Measurements from ENCODE around the gene GNGT1. TPM values are rescaled to one million over a fixed set of nuclear protein-coding genes. Genes with fewer than 3 reads are reported as not detected.

GNGT1 gene
- total and polyA plus RNA-seq, 2 of the 8 experiments (the other 6 are each of a cell fraction or from before 2014, with no cell fraction given): 0.26 TPM; not detected in 1

DNA sequence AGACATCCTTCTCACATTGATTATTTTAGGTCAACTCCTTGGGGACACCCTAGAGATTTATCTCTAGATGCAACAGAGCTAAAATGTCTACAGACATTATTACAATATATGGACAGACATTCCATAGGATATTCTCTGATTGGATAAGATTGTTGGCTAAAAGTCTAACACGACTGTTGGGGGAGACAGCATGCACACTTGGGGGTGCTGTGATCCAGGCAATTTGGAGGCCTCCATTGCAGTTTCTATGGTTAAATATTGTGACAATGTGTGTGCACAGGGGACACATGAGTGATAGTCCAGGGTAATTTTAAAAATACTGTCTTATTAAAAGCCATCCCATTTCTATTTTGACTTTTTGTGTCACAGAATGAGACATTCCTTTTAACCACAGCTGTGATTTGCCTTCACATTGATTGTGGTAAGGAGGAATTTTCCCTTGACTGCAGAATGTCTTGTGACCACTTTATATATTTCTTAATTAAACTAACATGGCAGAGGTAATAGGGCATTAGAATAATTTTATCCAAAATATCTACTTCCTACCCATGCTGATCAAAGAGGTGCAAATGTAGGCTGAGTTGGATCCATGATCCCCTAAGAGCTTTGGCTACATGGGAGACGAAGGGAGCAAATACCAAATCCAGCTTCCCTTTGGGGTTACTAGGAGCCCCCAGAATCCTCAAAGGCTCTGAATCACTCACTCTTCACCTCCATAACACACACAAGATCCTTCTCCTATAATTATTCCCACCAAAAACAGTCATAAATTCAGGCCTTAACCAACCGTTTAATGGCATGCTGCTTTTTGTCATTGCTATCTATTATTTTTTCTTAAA lies 23.1 kb upstream of the GNGT1 start:
- 91% methylated on average over 3 of the region's 3 CpGs; no CpG with 5 or more reads in 1 of the 2 experiments for WGBS, 2 experiments (ENCODE audit: extremely low coverage in 1 of 2, insufficient coverage in 1 of 2, insufficient read length in 1 of 2, insufficient replicate concordance in 2 of 2, low coverage in 1 of 2, low lambda C conversion rate in 2 of 2, missing lambda C conversion rate in 1 of 2)
- no peak overlapping the region for H3K14ac ChIP-seq (ENCODE audit: insufficient read length)
- no peak overlapping the region for H4K91ac ChIP-seq (replicated peaks; ENCODE audit: insufficient read length, low read length)

More for the DNA sequence above, 23.1 kb upstream of the GNGT1 start:
- Histone ChIP-seq H2BK5ac (ENCODE audit: low read depth, low read length) (no peak overlapping the region), H3K27ac (ENCODE audit: low read depth, low read length) (no peak overlapping the region), H3K9ac (replicated peaks in 1 of 4; ENCODE audit: extremely low read depth in 1 of 4, low read depth in 3 of 4, low read length in 3 of 4) (no peak overlapping the region), H3K23ac (ENCODE audit: insufficient read length) (no peak overlapping the region), H2BK20ac (ENCODE audit: low read length) (no peak overlapping the region), H3K4me2 (ENCODE audit: insufficient read depth in 1 of 2, low read depth in 2 of 2, low read length in 2 of 2) (no peak overlapping the region), H3K18ac (ENCODE audit: extremely low read depth, low read length) (no peak overlapping the region), H4K5ac (ENCODE audit: insufficient read length, low read depth, low read length) (no peak overlapping the region), H2AK5ac (ENCODE audit: low read depth, low read length) (no peak overlapping the region), H3K36me3 (ENCODE audit: control insufficient read depth in 2 of 4, insufficient read depth in 4 of 4, low read length in 3 of 4) (no peaks in the 10 kb centered on the region), H2BK15ac (ENCODE audit: low read length) (no peak overlapping the region), H4K8ac (ENCODE audit: extremely low read depth, insufficient read depth, low read length) (no peak overlapping the region), H3K4me1 (replicated peaks in 1 of 4; ENCODE audit: control insufficient read depth in 3 of 4, insufficient read depth in 4 of 4, low read length in 3 of 4) (no peaks in the 10 kb centered on the region), H2BK12ac (ENCODE audit: low read depth, low read length) (no peak overlapping the region), H3K23me2 (ENCODE audit: low read depth, low read length) (no peaks in the 10 kb centered on the region), H3K9me3 (ENCODE audit: insufficient read depth in 2 of 2, low read depth in 1 of 2, low read length in 1 of 2) (no peaks in the 10 kb centered on the region), H4K20me1 (replicated peaks in 1 of 2; ENCODE audit: control insufficient read depth in 1 of 2, insufficient read depth in 2 of 2, low read length in 2 of 2) (no peaks in the 10 kb centered on the region), H3K4ac (replicated peaks; ENCODE audit: insufficient read length, low read depth, low read length) (no peak overlapping the region), H3K79me2 (ENCODE audit: control insufficient read depth in 1 of 2, insufficient read depth in 2 of 2, low read length in 2 of 2) (no peaks in the 10 kb centered on the region), H2BK120ac (replicated peaks; ENCODE audit: low read depth, low read length) (no peak overlapping the region), H3K79me1 (ENCODE audit: low read depth, low read length) (no peaks in the 10 kb centered on the region), H2AFZ (ENCODE audit: low read length) (no peak overlapping the region), H3K27me3 (replicated peaks in 1 of 4; ENCODE audit: control insufficient read depth in 3 of 4, extremely low read depth in 1 of 4, insufficient read depth in 3 of 4, low read length in 3 of 4) (no peaks in the 10 kb centered on the region), H3K4me3 (ENCODE audit: extremely low read depth in 1 of 4, insufficient read depth in 2 of 4, low read depth in 3 of 4, low read length in 4 of 4) (no peak overlapping the region), H3K56ac (replicated peaks; ENCODE audit: insufficient read length, low read depth, low read length) (no peak overlapping the region)
- ChIA-PET CTCF (ENCODE audit: partially characterized antibody) (interaction anchor here (0.5 to 1.5 kb wide), 3 partner anchors 13 to 46 kb away, joined by 3 to 4 read pairs (median 3); no protein-coding TSS in a partner anchor), POLR2A (ENCODE audit: partially characterized antibody) (no interaction called here)
- peak; percentile 9 to 29; a peak in 1 of 4 replicates for TF ChIP-seq RAD21 (IDR thresholded peaks at IDR 0.05 in 1 of 2, conservative IDR thresholded peaks at IDR 0.05 in 1 of 2; ENCODE audit: low read depth in 2 of 2, low read length in 2 of 2)
- TF ChIP-seq EZH2 (IDR thresholded peaks at IDR 0.05; ENCODE audit: low read depth, low read length, severe bottlenecking): no peak
- DNase-seq (ENCODE audit: low read depth in 1 of 2, low spot score in 2 of 2) (no peak), FAIRE-seq (no peak)
